PC-3 (cell line): ENCODE measurements around the gene TMEM97. TPM values are rescaled to one million over a fixed set of nuclear protein-coding genes. Genes with fewer than 3 reads are reported as not detected.
A peak's percentile ranks its signal among the peaks of the same experiment; 100 is the strongest.

Experiments used
- ATAC-seq: fragments of 200-7000 bp; cut with Tn5 transposase; 2 replicates; pipeline ENCODE4 v1.9.1; 2020; ENCODE audit warnings: mild to moderate bottlenecking, moderate library complexity
- BruUV-seq: library from RNA; stranded (reverse); fragments of 400-500 nt; replicated peaks from 2 replicates; lab custom pipeline; 2021; lab: Mats Ljungman, UMichigan
- CTCF ChIA-PET: fragments of 300-600 bp; sonication (Branson Sonifier 250); formaldehyde crosslinking; loops from one replicate; lab custom pipeline; 2022; ENCODE audit warnings: antibody characterized with exemption; lab: Charles Lee
- POLR2A ChIA-PET: fragments of 300-600 bp; sonication (Branson Sonifier 250); formaldehyde crosslinking; loops from one replicate; lab custom pipeline; 2022; ENCODE audit warnings: antibody characterized with exemption; ENCODE audit not compliant: unreplicated experiment; lab: Charles Lee
- DNase-seq: peaks from one replicate; pipeline ENCODE4 v3.0.0-alpha.2; 2015
- H2AFZ ChIP-seq: fragments of 300-600 bp; sonication (generic); 2 replicates; pipeline ENCODE4 v1.6.0; 2016; ENCODE audit warnings: antibody characterized with exemption, low read length
- H3F3A ChIP-seq: fragments of 300-600 bp; sonication (generic); one replicate; pipeline ENCODE4 v1.6.0; 2017; ENCODE audit warnings: antibody characterized with exemption, low read length, control low read depth, mild to moderate bottlenecking; ENCODE audit not compliant: unreplicated experiment
- H3K27ac ChIP-seq: fragments of 300-600 bp; sonication (generic); 2 replicates; pipeline ENCODE4 v1.5.1; 2016; ENCODE audit warnings: mild to moderate bottlenecking, low read length
- H3K27me3 ChIP-seq: fragments of 300-600 bp; sonication (generic); 2 replicates; pipeline ENCODE4 v1.6.1; 2016; ENCODE audit warnings: low read length, mixed read lengths
- H3K36me3 ChIP-seq: fragments of 300-600 bp; sonication (generic); 2 replicates; pipeline ENCODE4 v1.6.1; 2016; ENCODE audit warnings: low read depth, mixed run types, low read length, mixed read lengths
- H3K4me1 ChIP-seq: fragments of 300-600 bp; sonication (generic); 2 replicates; pipeline ENCODE4 v1.5.1; 2016; ENCODE audit warnings: low read length; ENCODE audit not compliant: insufficient read depth
- H3K4me2 ChIP-seq: fragments of 300-600 bp; sonication (generic); 2 replicates; pipeline ENCODE4 v1.6.0; 2016; ENCODE audit warnings: low read length
- H3K4me3 ChIP-seq: fragments of 300-600 bp; sonication (generic); 2 replicates; pipeline ENCODE4 v1.5.1; 2016; ENCODE audit warnings: mild to moderate bottlenecking, low read length, mixed read lengths
- H3K79me2 ChIP-seq: fragments of 300-600 bp; sonication (generic); 2 replicates; pipeline ENCODE4 v1.6.1; 2017; ENCODE audit warnings: low read length, mixed read lengths
- H3K9ac ChIP-seq: fragments of 300-600 bp; sonication (generic); 2 replicates; pipeline ENCODE4 v1.6.0; 2016; ENCODE audit warnings: mild to moderate bottlenecking, low read length
- H3K9me2 ChIP-seq: fragments of 300-600 bp; sonication (generic); replicated peaks from 2 replicates; pipeline ENCODE4 v1.6.1; 2016; ENCODE audit warnings: mixed run types, low read length, mixed read lengths
- H3K9me3 ChIP-seq: fragments of 300-600 bp; sonication (generic); 2 replicates; pipeline ENCODE4 v1.6.1; 2016; ENCODE audit warnings: low read length, mixed read lengths
- H4K20me1 ChIP-seq: fragments of 300-600 bp; sonication (generic); 2 replicates; pipeline ENCODE4 v1.6.1; 2016; ENCODE audit warnings: low read length, mixed read lengths
- CTCF ChIP-seq: fragments of 300-600 bp; sonication (generic); conservative IDR thresholded peaks from 2 replicates; pipeline ENCODE4 v1.5.1; 2017; ENCODE audit warnings: antibody characterized with exemption, low read depth, mild to moderate bottlenecking, low read length
- EZH2 ChIP-seq: fragments of 300-600 bp; sonication (generic); IDR thresholded peaks from one replicate; pipeline ENCODE4 v1.6.1; 2017; ENCODE audit warnings: antibody characterized with exemption, mild to moderate bottlenecking, low read length; ENCODE audit not compliant: unreplicated experiment
- EZH2phosphoT487 ChIP-seq: fragments of 300-600 bp; sonication (generic); IDR thresholded peaks from 2 replicates; pipeline ENCODE4 v1.6.1; 2018; ENCODE audit warnings: mild to moderate bottlenecking, antibody characterized with exemption, low read length, borderline replicate concordance
- intact Hi-C: fragments of 100-400 bp; cut with micrococcal nuclease; formaldehyde crosslinking; loops from 2 replicates; pipeline ENCODE4 v1.9.0; 2023
- total RNA-seq: library from RNA; depleted of rRNA; stranded (reverse); fragments of >200 nt; gene quantifications from 2 replicates; pipeline ENCODE4 v1.2.3, GENCODE V29; 2014

The TMEM97 gene
- total RNA-seq, 1 experiment from 2014 or later: 40.5 TPM

GRCh38 chr17:28348979-28349378 is 30.0 kb downstream of the TMEM97 start:
- H3K36me3 ChIP-seq: peaks cover 25% of the 10 kb centered on the region; the same call in 1 of the 2 replicates
- intact Hi-C loops: no loop called here

GRCh38 chr17:28350271-28350670 is 31.3 kb downstream of the TMEM97 start:
- intact Hi-C loops: no loop called here
- BruUV-seq: no TSS peak
- Histone ChIP-seq H3K9me3 (no peaks in the 10 kb centered on the region), H3K27ac (no peak overlapping the region), H3K79me2 (no peaks in the 10 kb centered on the region), H4K20me1 (no peaks in the 10 kb centered on the region), H3F3A (peaks cover 6% of the 10 kb centered on the region), H3K9me2 (no peaks in the 10 kb centered on the region), H3K4me3 (no peak overlapping the region), H2AFZ (no peak overlapping the region), H3K36me3 (peaks cover 30% of the 10 kb centered on the region), H3K4me2 (no peak overlapping the region), H3K9ac (no peak overlapping the region), H3K4me1 (peaks cover 28% of the 10 kb centered on the region), H3K27me3 (no peaks in the 10 kb centered on the region)
- no peak for ATAC-seq
- POLR2A ChIA-PET: no interaction called here
- no peak for TF ChIP-seq EZH2
- no peak for TF ChIP-seq CTCF
- TF ChIP-seq EZH2phosphoT487: no peak
- no peak for DNase-seq
- CTCF ChIA-PET: no interaction called here

More at GRCh38 chr17:28348979-28349378, 30.0 kb downstream of the TMEM97 start:
- Histone ChIP-seq H3K4me1 (peaks cover 28% of the 10 kb centered on the region), H3K27ac (no peak overlapping the region), H3K9ac (no peak overlapping the region), H3K4me2 (no peak overlapping the region), H3K79me2 (no peaks in the 10 kb centered on the region), H3K9me2 (no peaks in the 10 kb centered on the region), H3K27me3 (no peaks in the 10 kb centered on the region), H2AFZ (no peak overlapping the region), H4K20me1 (no peaks in the 10 kb centered on the region), H3K4me3 (no peak overlapping the region), H3F3A (peaks cover 6% of the 10 kb centered on the region), H3K9me3 (no peaks in the 10 kb centered on the region)
- DNase-seq (no peak), ATAC-seq (no peak)
- BruUV-seq: no TSS peak
- ChIA-PET CTCF (no interaction called here), POLR2A (no interaction called here)
- TF ChIP-seq EZH2 (no peak), CTCF (no peak), EZH2phosphoT487 (no peak)

GRCh38 chr17:28357061-28357900 is 38.3 kb downstream of the TMEM97 start, which contains the start of gene POLDIP2:
Gene POLDIP2 (minus strand): TSS chr17:28357527. CDS start chr17:28357448, 79 bp downstream.
- POLR2A ChIA-PET: interaction anchor here (0.6 to 1.2 kb wide), 5 partner anchors 22 to 150 kb away, joined by 3 to 12 read pairs (median 4); partner anchors contain the start of gene TNFAIP1
- CTCF ChIA-PET: interaction anchor here (1.2 kb wide), 1 partner anchor 22 kb away, joined by 6 read pairs; the partner anchor contains the start of gene TNFAIP1
- H3K79me2 ChIP-seq: peaks cover 31% of the 10 kb centered on the region
- no peaks in the 10 kb centered on the region for H4K20me1 ChIP-seq
- no peaks in the 10 kb centered on the region for H3K9me3 ChIP-seq
- no peaks in the 10 kb centered on the region for H3K9me2 ChIP-seq
- peak; percentile 90 for DNase-seq
- TF ChIP-seq CTCF: no peak
- no peak for TF ChIP-seq EZH2phosphoT487
- TF ChIP-seq EZH2: no peak
- H3F3A ChIP-seq: no peaks in the 10 kb centered on the region
- intact Hi-C loops: loop anchor here (1.0 kb wide), 2 partner anchors 10 to 22 kb away; partner anchors contain the start of genes IFT20 and TNFAIP1
- H3K27ac ChIP-seq: peak within 1 kb of the TSS; percentile 36; the same call in 1 of the 2 replicates
- peaks cover 28% of the 10 kb centered on the region for H3K36me3 ChIP-seq
- peak within 1 kb of the TSS; percentile 99 for H3K9ac ChIP-seq
- H2AFZ ChIP-seq: peak within 1 kb of the TSS; percentile 79
- no TSS peak for BruUV-seq
- peaks cover 10% of the 10 kb centered on the region; the same call in 1 of the 2 replicates for H3K4me1 ChIP-seq
- peak within 1 kb of the TSS; percentile 89 for H3K4me3 ChIP-seq
- ATAC-seq: peak; percentile 99
- no peaks in the 10 kb centered on the region for H3K27me3 ChIP-seq
- H3K4me2 ChIP-seq: peak within 1 kb of the TSS; percentile 88
